ENCODE data around the gene TOX3. TPM values are rescaled to one million over a fixed set of nuclear protein-coding genes. Genes with fewer than 3 reads are reported as not detected.
A peak's percentile ranks its signal among the peaks of the same experiment; 100 is the strongest.

TOX3 gene
- total and polyA plus RNA-seq, 2 of the 13 experiments (the other 11 are each of a cell fraction or from before 2014, with no cell fraction given) = 14.5 to 98.6 TPM

DNA sequence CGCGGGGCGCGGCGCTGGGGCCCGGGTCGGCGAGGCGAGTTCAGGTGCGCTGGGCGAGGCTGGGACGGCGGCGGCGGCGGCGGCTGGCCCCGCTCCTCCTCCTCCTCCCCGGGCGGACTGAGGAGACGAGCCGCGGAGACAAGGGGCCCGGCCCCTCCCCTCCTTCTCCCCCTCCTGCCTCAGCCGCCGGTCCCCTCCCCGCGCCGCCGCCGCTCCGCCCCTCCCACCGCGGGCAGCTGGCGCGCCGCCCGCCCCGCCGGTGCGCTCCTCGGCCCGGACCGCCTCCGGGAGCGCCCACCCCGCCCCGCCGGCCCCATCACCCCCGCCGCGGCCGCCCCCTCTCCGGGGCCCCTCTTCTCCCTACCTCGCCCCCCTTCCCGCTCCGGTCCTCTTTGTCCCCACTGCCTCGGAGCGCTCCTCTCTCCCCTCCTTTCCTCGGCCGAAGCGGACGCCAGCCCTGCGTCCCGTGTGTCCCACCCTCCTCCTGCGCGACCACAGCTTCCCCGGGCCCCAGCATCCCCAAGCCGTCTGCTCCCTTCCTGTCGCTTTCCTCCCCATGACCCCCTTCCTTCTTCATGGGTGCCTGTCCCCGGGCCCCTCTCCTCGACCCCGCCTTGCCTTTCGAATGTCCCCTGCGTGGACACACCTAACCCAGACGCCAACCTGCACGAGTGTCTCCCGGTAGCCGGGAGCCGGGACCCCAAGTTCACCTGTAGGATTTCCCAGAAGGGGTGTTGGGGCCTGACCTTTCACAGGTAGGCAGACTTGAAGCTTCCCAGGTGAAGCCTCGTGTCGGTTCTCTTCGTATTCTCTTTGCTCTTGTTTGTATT, at the start of gene TOX3 (continued):
- TF ChIP-seq, protein P1, sequence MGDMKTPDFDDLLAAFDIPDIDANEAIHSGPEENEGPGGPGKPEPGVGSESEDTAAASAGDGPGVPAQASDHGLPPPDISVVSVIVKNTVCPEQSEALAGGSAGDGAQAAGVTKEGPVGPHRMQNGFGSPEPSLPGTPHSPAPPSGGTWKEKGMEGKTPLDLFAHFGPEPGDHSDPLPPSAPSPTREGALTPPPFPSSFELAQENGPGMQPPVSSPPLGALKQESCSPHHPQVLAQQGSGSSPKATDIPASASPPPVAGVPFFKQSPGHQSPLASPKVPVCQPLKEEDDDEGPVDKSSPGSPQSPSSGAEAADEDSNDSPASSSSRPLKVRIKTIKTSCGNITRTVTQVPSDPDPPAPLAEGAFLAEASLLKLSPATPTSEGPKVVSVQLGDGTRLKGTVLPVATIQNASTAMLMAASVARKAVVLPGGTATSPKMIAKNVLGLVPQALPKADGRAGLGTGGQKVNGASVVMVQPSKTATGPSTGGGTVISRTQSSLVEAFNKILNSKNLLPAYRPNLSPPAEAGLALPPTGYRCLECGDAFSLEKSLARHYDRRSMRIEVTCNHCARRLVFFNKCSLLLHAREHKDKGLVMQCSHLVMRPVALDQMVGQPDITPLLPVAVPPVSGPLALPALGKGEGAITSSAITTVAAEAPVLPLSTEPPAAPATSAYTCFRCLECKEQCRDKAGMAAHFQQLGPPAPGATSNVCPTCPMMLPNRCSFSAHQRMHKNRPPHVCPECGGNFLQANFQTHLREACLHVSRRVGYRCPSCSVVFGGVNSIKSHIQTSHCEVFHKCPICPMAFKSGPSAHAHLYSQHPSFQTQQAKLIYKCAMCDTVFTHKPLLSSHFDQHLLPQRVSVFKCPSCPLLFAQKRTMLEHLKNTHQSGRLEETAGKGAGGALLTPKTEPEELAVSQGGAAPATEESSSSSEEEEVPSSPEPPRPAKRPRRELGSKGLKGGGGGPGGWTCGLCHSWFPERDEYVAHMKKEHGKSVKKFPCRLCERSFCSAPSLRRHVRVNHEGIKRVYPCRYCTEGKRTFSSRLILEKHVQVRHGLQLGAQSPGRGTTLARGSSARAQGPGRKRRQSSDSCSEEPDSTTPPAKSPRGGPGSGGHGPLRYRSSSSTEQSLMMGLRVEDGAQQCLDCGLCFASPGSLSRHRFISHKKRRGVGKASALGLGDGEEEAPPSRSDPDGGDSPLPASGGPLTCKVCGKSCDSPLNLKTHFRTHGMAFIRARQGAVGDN (CRISPR knock-in tag; IDR thresholded peaks at IDR 0.05) = peak; percentile 76
- TF ChIP-seq HOXA3 (CRISPR knock-in tag; IDR thresholded peaks at IDR 0.05) = peak; percentile 50; the same call in 1 of the 2 replicates
- TF ChIP-seq MIER3 (CRISPR knock-in tag; IDR thresholded peaks at IDR 0.05; ENCODE audit: borderline replicate concordance) = no peak; the same call in 1 of the 2 replicates
- TF ChIP-seq GATAD1 (CRISPR knock-in tag; IDR thresholded peaks at IDR 0.05) = 0 out of 2 replicates have a peak, but pooled peaks have one; percentile 1
- TF ChIP-seq ZNF430 (CRISPR knock-in tag; IDR thresholded peaks at IDR 0.05) = 0 out of 2 replicates have a peak, but pooled peaks have one; percentile 11
- TF ChIP-seq TGIF2 (CRISPR knock-in tag; IDR thresholded peaks at IDR 0.05) = no peak
- TF ChIP-seq, protein P2, sequence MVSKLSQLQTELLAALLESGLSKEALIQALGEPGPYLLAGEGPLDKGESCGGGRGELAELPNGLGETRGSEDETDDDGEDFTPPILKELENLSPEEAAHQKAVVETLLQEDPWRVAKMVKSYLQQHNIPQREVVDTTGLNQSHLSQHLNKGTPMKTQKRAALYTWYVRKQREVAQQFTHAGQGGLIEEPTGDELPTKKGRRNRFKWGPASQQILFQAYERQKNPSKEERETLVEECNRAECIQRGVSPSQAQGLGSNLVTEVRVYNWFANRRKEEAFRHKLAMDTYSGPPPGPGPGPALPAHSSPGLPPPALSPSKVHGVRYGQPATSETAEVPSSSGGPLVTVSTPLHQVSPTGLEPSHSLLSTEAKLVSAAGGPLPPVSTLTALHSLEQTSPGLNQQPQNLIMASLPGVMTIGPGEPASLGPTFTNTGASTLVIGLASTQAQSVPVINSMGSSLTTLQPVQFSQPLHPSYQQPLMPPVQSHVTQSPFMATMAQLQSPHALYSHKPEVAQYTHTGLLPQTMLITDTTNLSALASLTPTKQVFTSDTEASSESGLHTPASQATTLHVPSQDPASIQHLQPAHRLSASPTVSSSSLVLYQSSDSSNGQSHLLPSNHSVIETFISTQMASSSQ (IDR thresholded peaks at IDR 0.05; ENCODE audit: low read depth) = no peak
- TF ChIP-seq, protein P2 (CRISPR knock-in tag; IDR thresholded peaks at IDR 0.05; ENCODE audit: borderline replicate concordance) = peak; percentile 35; the same call in 1 of the 2 replicates
- TF ChIP-seq POGZ (CRISPR knock-in tag; IDR thresholded peaks at IDR 0.05) = 0 out of 2 replicates have a peak, but pooled peaks have one; percentile 17
- 0 out of 2 replicates have a peak, but pooled peaks have one; percentile 24 for TF ChIP-seq ZFP41 (CRISPR knock-in tag; IDR thresholded peaks at IDR 0.05; ENCODE audit: borderline replicate concordance)
- no peak for TF ChIP-seq TCF12 (IDR thresholded peaks at IDR 0.05)
- no peak for TF ChIP-seq TCF12 (CRISPR knock-in tag; IDR thresholded peaks at IDR 0.05)
- TF ChIP-seq YEATS4 (CRISPR knock-in tag; IDR thresholded peaks at IDR 0.05; ENCODE audit: borderline replicate concordance) = 0 out of 2 replicates have a peak, but pooled peaks have one; percentile 22
- TF ChIP-seq, protein P3, sequence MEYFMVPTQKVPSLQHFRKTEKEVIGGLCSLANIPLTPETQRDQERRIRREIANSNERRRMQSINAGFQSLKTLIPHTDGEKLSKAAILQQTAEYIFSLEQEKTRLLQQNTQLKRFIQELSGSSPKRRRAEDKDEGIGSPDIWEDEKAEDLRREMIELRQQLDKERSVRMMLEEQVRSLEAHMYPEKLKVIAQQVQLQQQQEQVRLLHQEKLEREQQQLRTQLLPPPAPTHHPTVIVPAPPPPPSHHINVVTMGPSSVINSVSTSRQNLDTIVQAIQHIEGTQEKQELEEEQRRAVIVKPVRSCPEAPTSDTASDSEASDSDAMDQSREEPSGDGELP (IDR thresholded peaks at IDR 0.05; ENCODE audit: borderline replicate concordance, low read depth) = 0 out of 2 replicates have a peak, but pooled peaks have one; percentile 20
- TF ChIP-seq ZFX (CRISPR knock-in tag; IDR thresholded peaks at IDR 0.05; ENCODE audit: low read depth) = peak; percentile 57
- peak; percentile 59; the same call in 1 of the 2 replicates for TF ChIP-seq ZNF598 (CRISPR knock-in tag; IDR thresholded peaks at IDR 0.05; ENCODE audit: borderline replicate concordance)
- TF ChIP-seq ZSCAN29 (CRISPR knock-in tag; conservative IDR thresholded peaks at IDR 0.05) = 0 out of 2 replicates have a peak, but pooled peaks have one; percentile 41
- TF ChIP-seq ZFP37 (CRISPR knock-in tag; IDR thresholded peaks at IDR 0.05; ENCODE audit: borderline replicate concordance) = no peak
- peak; percentile 51 for TF ChIP-seq ASH2L (IDR thresholded peaks at IDR 0.05; ENCODE audit: insufficient read length, low read depth, low read length)
